SIG-M5 treated with dmso at 0.1 percent for 504 hours (cell line): ENCODE measurements around the gene UPK2.
A peak's percentile ranks its signal among the peaks of the same experiment; 100 is the strongest.

Experiments
- DNase-seq: peaks from one replicate; lab custom pipeline; 2025; ENCODE audit not compliant: unreplicated experiment; lab: John Stamatoyannopoulos, UW

UPK2 gene

DNA sequence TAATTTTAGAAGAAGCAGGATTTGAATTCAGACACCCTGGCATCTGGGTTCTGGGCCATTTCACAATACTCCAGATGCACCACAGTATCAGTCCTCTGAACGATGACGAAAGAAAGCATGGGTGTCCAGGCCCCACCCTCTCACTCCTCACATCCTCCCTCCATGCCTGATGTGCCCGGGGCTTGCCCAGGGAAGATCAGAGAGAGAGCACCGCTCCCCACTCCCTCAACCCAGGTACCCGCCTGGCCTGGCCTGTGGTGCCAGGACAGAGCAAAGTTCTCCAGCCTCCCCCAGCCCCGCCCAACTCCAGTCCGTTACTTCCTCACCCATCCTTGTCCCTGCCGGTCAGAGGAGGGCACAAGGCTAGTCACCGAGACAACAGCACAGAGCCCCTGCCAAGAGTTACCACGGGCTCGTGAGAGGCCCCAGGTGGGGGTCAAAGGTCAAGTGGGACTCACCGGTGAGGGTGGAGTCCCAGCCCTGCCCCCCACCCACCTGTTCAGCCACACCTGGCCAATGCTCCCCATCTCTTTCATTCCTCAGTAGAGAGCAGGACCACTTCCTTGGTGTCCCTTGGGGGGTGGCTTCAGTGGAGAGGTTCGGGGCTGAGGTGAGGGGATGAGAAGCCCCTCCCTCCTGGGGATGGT lies 38.5 kb upstream of the UPK2 start:
- peak; percentile 86 for DNase-seq

DNA sequence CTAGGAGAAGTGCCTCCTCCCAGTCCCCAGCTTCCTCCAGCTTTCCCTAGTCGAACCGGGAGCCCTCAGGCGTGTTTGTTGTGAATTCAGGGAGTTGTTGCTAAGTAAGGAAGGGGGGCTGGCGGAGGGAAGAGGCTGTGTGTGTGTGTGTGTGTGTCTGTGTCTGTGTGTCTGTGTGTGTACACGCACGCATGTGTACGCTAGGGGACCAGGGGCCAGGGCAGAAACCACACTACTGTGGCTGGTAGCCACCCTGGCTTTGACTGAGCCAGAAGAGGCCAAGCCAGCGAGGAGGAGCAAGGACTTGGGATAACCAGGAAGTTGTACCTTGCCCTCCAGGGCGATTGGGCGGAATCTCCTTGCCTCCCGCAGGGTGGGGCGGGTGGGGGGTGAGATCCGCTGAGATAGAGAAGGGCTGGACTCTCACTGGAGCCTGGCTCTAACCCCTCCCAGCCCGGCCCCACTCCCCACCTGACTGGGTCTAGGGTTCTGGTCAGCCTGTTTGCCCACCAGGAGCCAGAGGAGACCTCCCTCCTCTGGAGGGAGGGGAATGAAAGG lies 37.9 kb upstream of the UPK2 start:
- DNase-seq: peak; percentile 73

DNA sequence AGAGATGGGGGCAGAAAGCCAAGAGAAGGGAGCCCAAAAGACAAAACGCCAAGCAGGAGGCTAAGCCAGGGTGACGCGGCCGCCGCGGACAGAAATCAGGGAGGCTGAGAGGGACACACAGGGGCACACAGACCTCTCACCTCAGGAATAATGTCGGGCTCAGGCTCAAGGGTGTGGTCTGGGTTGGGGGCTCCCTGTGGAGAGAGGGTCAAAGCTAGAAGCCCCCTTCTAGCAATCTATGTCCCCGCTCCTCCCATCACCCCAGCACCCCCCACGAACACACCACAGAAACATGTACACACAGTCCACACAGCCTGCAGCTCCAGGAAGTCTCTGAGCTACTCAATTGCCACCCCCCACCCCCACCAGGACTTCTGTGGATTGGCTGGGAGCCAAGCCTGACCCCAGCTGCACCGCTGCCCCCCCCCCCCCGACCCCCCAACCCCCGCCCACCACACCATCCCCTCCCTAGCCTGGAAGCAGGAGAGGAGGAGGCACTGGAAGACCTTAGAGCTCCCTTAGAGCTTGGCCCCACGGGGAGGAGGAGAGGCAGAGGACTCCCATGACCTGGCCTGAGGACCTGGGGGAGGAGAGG lies 37.3 kb upstream of the UPK2 start:
- peak; percentile 16 for DNase-seq

DNA sequence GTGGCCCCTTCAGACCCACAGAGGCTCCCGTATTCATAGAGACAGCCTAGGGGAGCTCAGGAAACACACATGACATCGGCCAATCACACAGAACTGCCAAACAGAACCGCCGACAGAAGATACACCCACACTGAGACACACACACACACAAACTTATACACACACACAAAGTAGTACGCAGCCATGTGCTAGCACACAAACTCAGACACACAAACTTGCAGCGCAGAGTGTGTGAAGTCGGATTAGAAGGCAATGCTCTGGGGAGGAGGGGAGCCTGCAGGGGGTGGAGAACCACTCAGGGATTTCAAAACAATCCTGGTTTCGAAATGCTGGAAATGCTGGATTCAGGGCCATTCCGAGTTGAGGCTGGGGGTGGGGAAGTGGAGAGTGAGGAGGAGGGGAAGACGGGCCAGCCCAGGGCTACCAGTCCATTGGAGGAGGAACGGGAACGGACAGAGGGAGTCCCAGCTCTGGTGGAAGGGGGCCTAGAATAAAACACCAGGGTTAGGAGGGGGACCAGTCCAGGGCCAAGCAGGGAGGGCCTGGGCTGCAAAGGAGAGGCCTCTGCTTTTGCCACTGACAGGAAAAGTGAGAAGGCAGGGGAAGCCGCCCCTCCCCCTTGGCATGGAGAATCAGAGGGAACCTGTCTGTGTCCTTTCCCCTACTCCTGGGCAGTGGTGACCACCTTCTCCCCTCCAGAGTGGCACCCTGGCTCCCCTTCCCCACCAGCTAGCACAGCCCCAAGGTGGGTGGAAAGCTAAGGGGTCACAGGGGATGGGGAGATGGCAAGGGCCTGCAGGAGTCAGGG lies 34.8 kb upstream of the UPK2 start:
- peak; percentile 22 for DNase-seq

DNA sequence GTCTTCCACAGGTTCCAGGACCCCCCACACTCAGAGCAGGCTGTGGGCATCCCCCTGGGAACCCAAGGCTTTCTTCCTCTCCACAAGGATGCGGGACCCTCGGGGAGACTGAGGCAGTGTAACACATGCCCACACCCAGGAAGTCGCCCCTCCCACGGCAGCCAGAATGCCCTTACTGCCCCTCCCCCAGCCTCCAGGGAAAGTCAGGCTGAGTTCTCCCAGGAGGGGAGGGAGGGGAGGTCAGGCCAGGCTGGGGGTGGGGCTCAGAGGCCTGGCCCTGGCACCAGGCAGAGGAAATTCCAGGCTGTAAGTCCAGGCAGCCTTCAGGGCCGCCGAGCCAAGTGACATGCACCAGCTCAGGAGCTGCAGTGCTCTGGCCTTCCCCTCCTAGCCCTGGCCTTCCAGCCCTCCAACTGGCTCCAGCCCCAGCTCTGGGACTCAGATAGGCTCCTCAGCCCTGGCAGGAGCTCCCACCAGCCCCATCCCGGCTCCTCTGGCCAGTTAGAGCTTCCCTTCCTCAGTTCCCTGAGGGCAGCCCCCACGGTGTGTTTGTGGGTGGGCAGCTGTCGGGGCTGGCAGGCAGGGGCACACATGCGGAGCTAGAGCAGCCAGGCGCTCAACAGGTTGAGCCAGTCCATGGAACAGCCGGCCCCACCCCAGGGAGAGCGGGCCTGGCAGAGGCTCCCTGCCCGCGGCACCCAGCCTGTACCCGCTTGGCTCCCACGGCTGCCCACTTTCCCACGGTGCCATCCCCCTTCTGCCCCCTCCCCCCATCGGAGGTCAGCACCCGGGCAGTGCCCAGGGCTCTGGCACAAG lies 34.0 kb upstream of the UPK2 start:
- peak; percentile 34 for DNase-seq

DNA sequence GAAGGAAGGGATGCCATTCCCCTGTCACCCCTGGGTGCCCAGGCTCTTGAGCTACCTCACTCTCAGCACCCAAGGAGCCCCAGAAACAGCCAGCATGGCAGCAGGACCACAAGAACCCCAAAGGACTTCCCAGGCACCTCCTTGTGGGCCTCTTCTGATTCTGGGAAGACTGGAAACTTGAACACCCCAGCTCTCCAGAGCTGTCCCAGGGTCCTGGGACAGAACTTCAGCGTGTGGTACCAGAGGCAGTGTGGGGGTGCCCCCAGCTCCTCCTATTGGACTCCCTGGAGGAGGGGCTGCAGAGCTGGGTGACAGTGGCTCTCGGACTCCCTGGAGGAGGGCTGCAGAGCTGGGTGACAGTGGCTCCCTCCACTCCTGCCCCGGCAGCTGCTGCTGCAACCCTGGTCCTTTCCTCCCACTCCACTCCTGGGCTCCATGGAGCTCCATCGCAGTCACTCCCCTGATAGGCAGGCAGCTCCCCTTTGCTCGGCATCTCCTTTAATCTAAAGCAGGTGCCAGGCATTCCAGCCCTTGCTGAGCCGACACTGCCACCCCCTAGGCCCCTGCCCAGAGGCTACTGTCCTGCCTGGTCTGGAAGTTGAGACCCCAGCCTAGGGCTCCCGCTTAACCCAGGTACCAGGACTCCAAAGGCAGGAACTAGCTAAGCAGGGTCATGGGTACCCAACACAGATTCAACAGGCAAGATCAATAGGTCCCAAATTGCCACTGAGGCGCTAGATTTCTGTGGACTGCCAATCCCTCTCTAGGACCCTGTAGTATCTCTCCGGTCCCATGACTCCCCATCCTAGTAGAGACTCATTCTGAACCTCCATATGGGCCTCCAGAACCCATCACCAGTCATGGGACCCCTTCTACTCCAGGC lies 33.1 kb upstream of the UPK2 start:
- no peak for DNase-seq

DNA sequence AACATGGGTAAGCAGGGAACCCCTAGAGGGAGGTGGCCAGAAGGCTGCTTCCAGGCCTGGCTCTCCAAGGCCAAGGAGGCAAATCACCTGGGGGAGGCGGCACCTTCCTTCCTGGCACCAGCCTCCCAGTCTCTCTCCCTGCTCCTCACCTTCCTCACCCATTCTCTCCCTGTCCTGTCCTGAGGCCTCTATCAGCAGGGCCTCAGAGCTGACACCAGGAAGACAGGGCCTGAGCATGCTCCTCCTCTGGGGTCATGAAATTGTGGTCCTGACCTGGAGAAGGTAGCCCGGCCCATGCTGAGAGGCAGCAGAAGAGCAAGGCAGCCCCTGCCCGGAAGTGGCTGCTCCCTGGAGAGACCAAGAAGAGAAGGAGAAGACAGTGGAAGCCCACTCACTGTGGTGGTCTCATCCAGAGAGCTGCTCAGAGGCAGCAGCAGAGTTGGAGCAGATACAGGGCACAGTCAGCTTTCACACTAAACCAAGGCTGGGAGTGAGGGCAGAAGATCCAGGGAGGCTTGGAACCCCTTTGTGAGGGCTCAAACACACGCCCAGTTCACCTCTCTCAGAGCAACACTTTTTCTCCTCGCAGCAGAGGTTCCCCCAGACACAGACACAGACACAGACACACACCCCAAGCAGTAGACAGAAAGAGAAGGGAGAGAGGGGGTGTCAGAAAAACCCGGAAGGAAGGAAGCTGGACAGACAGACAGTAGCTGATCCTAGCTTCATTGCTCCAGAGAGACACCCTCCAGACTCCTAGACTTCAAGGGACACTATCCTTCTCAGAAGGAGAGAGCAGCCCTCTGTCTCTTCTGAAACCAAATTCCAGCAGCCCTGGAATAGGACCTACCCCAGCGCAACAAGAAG lies 32.1 kb upstream of the UPK2 start:
- peak; percentile 29 for DNase-seq

DNA sequence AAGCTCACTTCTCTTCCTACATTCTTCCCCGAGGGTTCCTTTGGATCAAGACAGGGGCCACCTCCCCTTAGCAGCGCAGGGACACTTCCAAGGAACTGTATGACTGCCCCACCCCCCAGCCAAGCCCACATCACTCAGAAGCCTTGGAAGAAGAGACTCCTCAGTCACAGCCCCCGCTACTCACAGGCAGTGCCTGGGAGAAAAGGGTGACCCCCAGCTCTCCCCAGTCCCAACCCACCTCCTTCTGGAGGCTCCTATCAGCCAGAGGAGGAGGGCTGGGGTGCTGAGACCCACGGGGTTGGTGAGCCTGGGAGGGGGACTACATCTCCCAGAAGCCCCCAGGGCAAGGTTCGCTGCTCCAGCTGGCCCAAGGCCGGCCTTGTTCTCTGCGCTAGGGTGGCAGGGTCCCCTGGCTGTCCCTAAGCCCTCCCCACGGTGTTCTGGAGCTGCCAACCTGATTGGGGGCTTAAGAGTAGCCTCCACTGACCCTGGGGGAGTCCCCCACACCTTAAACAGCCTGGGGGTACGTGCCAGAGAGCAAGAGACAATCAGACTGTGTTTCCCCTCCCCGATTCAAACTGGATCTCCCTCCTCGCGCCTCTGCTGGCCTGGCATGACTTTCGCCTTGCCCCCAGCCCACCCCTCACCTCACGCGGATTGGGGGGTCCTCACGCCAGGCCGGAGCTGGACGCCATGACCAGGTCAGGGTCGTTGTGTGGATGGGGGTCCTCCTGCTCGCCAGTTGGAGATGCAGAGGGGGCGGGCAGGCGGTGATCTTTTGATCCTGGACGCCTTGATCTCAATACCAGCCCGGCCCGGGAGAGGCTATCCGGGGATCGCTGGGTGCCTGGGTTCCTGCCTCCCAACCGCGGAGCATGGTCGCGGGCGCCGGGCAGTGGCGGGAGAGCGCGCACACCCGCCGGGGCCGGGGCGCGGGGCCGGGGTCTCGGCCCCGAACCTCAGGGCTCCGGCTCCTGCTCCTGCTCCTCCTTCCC lies 31.2 kb upstream of the UPK2 start:
- peak; percentile 29 for DNase-seq

DNA sequence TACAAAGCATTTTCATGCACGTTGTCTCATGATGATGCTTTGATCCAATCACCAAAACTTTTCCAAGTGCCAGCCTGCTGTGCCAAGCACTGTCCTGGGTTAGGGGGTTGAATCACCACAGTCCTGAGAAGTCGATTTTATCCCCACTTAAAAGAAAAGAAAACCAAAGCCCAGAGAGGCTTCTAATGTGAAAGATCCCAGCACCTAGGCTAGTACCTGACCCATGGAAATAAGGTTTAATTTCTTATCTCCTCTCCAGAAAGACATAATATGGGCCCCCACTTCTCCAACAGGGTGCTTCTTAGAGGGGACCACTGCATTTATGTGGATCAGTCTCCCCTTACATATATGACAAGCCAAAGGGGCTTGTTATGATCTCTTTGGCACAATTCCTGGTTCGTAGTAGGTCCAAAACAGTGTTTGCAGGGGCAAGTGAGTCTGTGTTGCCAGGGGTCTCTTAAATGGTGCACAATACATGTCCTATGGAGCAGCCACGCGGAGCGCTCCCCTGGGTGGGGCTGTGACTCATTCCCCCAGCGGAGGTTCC lies 28.5 kb upstream of the UPK2 start:
- no peak for DNase-seq

DNA sequence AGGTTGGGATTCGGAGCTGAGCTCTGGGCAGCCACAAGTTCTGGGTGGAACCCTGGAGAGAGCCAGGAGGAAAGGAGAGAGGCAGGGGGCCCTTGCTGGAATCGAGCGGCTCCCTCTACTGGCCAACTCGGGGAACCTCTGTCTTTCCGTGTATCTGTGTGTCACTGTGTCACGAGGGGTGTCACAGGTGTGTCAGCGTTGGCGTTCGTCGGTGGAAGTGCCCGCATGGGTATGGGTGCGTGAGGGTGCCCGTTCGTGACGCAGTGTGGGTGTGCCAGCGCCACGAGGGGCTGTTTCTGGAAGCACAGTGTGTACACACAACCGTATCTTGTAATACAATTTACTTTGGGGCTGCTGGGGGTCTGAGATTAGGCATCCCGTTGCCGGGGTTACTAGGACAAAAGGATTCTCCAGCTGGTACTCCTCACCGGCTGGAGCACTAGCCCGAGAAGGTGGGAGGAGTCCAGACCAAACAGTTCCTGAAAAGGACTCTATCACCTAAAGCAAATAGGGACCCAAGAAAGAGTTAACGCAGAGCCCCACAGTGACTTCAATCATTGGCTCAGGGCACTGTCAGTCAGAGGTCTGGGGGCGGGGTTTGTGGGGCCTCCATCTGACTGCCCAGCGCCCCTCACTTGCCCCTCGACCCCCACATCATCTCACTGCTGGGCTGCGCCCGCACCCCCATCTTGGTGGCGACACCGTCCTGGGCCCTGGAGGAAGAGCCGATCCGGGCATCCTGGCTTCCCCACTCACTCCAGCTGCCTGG lies 27.8 kb upstream of the UPK2 start:
- DNase-seq: peak; percentile 94

DNA sequence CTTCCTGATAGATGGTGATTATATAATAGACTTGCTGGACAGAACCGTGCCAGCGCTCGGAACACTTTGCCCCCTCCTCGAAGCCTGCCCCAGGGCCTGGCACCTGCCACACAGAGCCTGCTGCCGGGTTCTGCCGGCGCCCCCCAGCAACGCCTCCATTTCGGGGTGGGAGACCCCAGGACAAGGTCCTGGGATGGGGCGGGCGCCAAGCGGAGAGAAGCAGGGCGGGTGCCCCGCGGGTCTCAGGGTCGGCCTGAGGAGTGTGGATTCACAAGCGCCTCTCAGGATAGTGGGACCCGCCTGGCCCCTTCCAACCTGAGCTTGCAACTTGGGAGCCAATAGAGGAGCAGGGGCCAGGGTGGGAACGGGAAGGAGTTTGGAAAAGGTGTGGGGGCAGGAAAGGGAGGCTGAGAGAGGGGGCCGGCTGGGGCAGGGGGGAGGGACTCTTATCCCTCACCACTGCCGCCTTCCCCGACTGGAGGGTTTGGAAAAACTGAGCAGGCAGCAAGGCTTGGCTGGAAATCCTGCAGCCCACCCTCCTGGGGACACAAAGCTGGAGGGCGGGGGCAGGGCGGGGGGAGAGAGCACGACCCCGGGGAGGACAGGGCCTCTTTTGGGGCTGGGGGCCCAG lies 27.1 kb upstream of the UPK2 start:
- peak; percentile 63 for DNase-seq

DNA sequence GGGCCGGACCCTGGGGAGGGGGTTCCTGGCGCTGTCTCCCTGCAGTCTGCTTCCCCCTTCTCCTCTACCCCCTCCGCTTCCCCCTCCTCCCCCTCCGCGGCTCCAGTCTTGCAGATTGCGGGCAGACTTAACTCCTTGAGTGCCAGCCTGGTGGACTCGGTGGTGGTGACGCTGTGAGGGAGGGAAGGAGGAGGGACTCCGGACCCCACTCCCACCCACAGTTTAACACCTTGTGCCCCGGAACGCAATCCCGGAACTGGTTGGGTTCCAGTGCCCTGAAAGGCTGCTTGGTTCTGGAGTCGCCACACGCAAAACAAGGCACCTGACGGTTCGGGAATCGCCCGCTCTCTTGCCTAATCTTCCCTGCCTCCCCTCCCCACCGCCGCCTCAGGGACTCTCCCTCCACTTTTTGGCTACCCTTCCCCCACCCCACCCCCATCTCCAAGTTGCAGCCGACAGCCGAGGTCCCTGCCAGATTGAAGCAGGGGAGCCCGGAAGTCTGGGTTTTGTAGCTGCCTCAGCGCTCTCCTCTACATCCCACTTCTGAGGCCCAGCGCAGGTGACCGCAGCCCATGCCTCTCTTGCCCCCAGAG lies 26.5 kb upstream of the UPK2 start:
- peak; percentile 84 for DNase-seq

DNA sequence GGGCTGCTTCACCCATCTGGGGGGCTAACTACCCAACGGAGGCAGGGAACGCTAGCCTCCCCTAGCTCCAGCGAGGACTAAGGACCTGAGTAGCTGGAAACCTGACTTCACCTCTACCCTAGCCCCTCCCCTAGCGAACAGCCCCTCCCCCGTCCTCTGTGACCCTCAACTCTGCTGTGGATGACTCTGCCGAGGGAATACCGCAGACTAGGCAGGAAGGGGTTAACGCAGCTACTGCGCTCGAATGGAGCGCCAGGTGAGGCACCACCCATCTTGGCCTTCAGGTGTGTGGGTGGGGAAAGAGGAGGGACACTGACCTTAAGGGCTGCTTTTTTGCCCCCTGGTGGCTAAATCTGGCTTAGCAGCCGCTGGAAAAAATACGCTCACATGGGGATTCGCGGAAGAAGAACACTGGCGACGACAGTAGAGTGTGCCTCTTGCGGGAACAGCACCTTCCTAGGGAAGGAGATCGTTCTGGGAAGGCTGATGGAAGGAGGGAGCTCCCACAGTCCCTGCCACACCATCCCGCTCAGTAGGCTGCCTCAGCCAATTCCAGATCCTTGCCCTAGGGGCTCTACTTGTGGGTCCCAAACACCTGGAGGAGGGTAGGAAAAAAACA lies 25.9 kb upstream of the UPK2 start:
- peak; percentile 84 for DNase-seq

DNA sequence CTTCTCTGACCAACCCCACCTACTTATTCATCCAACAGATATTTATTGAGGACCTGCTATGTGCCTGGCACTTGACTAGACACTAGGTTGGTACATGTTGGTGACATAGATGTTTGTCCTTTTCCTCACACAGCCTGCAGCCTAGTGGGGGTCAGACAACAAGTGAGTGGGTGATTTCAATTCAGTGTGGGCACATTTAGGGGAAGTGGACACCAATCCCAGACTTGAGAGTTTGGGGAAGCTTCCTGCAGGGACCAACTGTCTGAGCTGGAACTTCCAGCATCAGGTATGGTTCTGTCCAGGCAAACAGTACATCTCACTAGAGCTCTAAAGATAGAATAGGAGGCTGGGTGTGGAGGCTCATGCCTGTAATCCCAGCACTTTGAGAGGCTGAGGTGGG lies 24.5 kb upstream of the UPK2 start:
- DNase-seq: no peak

DNA sequence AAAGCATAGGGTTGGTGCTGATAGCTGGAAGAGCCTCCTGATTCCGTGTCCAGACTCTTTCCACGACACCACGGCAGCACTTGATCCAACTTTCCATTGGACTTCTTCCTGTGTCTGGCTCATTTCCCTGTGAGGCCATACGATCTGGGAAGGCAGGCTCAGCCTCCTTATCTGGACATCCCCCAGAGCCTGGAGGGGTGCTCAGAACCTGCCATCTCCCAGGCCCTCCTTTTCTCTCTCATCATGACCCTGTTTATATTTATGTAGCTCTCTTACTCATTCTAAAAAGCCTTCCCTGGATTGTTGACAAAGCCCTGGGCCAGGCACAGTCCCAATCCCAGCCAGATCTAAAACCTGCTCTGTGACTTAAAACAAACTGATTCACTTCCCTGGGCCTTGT lies 22.6 kb upstream of the UPK2 start:
- DNase-seq: no peak

DNA sequence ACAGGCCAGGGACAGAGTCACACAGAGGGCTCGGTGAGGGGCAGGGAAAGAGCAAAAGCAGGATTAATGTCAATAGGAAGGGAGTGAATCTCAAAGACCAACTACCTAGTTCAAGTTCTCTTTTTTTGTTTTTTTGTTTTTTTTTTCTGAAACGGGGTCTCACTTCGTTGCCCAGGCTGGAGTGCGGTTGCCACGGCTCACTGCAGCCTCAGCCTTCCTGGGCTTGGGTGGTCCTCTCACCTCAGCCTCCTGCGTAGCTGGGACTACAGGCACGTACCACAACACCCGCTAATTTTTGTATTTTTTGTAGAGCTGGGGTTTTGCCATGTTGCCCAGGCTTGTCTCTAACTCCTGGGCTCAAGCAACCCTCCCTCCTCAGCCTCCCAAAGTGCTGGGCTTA lies 20.7 kb upstream of the UPK2 start:
- DNase-seq: no peak
